ENCODE measurements around the gene BHLHE40. TPM values are rescaled to one million over a fixed set of nuclear protein-coding genes. Genes with fewer than 3 reads are reported as not detected.

Gene BHLHE40
- total and polyA plus RNA-seq, 10 of the 15 experiments (the other 5 are each of a cell fraction or from before 2014, with no cell fraction given): 25.2 to 106 (median 51.4) TPM

- no peak for TF ChIP-seq ATF3 (IDR thresholded peaks at IDR 0.05; ENCODE audit: borderline replicate concordance, extremely low read depth, low read depth, low read length)
Observed at GRCh38 chr3:4938281-4938982, 40.8 kb upstream of the BHLHE40 start (continued).

- Histone ChIP-seq H3K79me2 (ENCODE audit: control insufficient read depth, insufficient read depth, low read length) (no peaks in the 10 kb centered on the region), H3K27me3 (replicated peaks in 1 of 2; ENCODE audit: control insufficient read depth in 2 of 2, insufficient read depth in 2 of 2, low read length in 1 of 2) (no peaks in the 10 kb centered on the region), H3K9me3 (replicated peaks; ENCODE audit: control insufficient read depth, insufficient read depth, low read length) (no peaks in the 10 kb centered on the region; the same call in 2 of the 3 replicates), H2AFZ (ENCODE audit: control insufficient read depth, low read depth, low read length) (no peak overlapping the region), H4K20me1 (ENCODE audit: control insufficient read depth, insufficient read depth) (no peaks in the 10 kb centered on the region), H3K4me2 (ENCODE audit: control insufficient read depth, insufficient read depth) (no peak overlapping the region), H3K4me3 (no peak overlapping the region), H3K27ac (ENCODE audit: control insufficient read depth, insufficient read depth) (no peak overlapping the region), H3K36me3 (ENCODE audit: control insufficient read depth in 2 of 2, insufficient read depth in 2 of 2, low read length in 1 of 2) (no peaks in the 10 kb centered on the region), H3K4me1 (ENCODE audit: control insufficient read depth, insufficient read depth, low read length) (peaks cover 14% of the 10 kb centered on the region; the same call in 1 of the 2 replicates), H3K9ac (ENCODE audit: control insufficient read depth, insufficient read depth, low read length) (no peak overlapping the region)
- no peak for FAIRE-seq
- no peak for DNase-seq (ENCODE audit: low read depth, low spot score)
- no peak for ATAC-seq
- TF ChIP-seq NKRF (conservative IDR thresholded peaks at IDR 0.05) (no peak), TCF3 (IDR thresholded peaks at IDR 0.05; ENCODE audit: borderline replicate concordance, insufficient read depth, low read depth, low read length) (no peak), BACH1 (IDR thresholded peaks at IDR 0.05; ENCODE audit: borderline replicate concordance) (no peak), CREB1 (IDR thresholded peaks at IDR 0.05; ENCODE audit: low read depth) (no peak), JUNB (IDR thresholded peaks at IDR 0.05) (no peak), RAD21 (IDR thresholded peaks at IDR 0.05; ENCODE audit: insufficient read depth, low read depth, low read length) (no peak), STAT3 (IDR thresholded peaks at IDR 0.05; ENCODE audit: low read depth, low read length) (no peak), SMARCA5 (IDR thresholded peaks at IDR 0.05) (no peak)
- CTCF ChIA-PET: interaction anchor here (0.8 to 1.6 kb wide), 3 partner anchors 9 to 50 kb away, joined by 3 to 4 read pairs (median 3); no protein-coding TSS in a partner anchor
- in situ Hi-C loops (cut with MboI) (no loop called here), intact Hi-C loops (cut with micrococcal nuclease; ENCODE audit: unreplicated experiment) (no loop called here)
- SMC1A ChIA-PET (ENCODE audit: uncharacterized antibody, unreplicated experiment): interaction anchor here (3.1 kb wide), 1 partner anchor 34 kb away, joined by 15 read pairs; no protein-coding TSS in a partner anchor
- 80% methylated on average over 1 of the region's 3 CpGs for WGBS (ENCODE audit: insufficient coverage, insufficient replicate concordance, low lambda C conversion rate, missing lambda C conversion rate)
- BruUV-seq (replicated peaks): no TSS peak
- RAD21 ChIA-PET (ENCODE audit: unreplicated experiment): interaction anchor here (0.6 to 2.4 kb wide), 4 partner anchors 21 to 110 kb away, joined by 3 to 6 read pairs (median 3); no protein-coding TSS in a partner anchor
- POLR2A ChIA-PET: interaction anchor here (0.6 to 0.7 kb wide), 3 partner anchors 31 to 196 kb away, joined by 3 to 8 read pairs (median 5); no protein-coding TSS in a partner anchor
Observed at GRCh38 chr3:4939276-4939675, 40.0 kb upstream of the BHLHE40 start.

All from GM12878 (cell line).